ENCODE results near the gene CAPN5. TPM values are rescaled to one million over a fixed set of nuclear protein-coding genes. Genes with fewer than 3 reads are reported as not detected.

CAPN5 gene
- polyA plus RNA-seq, 1 experiment: 18.4 TPM

DNA sequence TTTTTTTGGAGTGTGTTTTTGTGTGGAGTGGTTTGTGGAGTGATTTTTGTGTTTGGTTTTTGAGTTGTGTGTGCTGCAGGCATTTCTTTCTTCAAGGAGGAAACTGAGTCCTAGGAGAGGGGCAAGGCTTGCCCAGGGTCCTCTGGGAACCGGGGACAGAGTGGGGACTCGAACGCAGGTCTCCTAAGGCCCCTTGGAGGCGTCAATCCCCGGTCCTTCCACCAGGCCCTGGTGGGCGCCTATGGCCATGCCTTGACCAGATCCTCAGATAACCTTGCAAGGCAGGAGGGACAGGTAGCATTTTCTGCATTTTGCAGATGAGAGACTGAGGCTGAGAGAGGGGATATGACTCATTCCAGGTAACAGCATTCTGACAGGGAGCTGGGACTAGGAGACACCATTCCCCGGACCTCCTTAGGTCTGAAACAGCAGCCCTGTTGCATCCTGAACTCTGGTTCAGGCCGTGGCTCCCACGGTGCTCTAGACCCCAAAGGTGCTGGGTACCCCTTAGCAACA is 100.4 kb downstream of the CAPN5 start:
- no peak for DNase-seq (ENCODE audit: low read depth)
- H3K27me3 ChIP-seq (ENCODE audit: control insufficient read depth, insufficient read depth, low read length): no peaks in the 10 kb centered on the region; the same call in none of the 2 replicates
- TF ChIP-seq, protein P1, sequence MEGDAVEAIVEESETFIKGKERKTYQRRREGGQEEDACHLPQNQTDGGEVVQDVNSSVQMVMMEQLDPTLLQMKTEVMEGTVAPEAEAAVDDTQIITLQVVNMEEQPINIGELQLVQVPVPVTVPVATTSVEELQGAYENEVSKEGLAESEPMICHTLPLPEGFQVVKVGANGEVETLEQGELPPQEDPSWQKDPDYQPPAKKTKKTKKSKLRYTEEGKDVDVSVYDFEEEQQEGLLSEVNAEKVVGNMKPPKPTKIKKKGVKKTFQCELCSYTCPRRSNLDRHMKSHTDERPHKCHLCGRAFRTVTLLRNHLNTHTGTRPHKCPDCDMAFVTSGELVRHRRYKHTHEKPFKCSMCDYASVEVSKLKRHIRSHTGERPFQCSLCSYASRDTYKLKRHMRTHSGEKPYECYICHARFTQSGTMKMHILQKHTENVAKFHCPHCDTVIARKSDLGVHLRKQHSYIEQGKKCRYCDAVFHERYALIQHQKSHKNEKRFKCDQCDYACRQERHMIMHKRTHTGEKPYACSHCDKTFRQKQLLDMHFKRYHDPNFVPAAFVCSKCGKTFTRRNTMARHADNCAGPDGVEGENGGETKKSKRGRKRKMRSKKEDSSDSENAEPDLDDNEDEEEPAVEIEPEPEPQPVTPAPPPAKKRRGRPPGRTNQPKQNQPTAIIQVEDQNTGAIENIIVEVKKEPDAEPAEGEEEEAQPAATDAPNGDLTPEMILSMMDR (IDR thresholded peaks at IDR 0.05; ENCODE audit: insufficient read depth, low read depth, low read length): no peak
- H3K36me3 ChIP-seq (ENCODE audit: control insufficient read depth, insufficient read depth, low read length): no peaks in the 10 kb centered on the region
- CTCF ChIA-PET: interaction anchor here (1.5 kb wide), 1 partner anchor 40 kb away, joined by 4 read pairs; no protein-coding TSS in a partner anchor
- H3K4me3 ChIP-seq (ENCODE audit: low read depth, low read length): no peak overlapping the region
- POLR2A ChIA-PET: no interaction called here

DNA sequence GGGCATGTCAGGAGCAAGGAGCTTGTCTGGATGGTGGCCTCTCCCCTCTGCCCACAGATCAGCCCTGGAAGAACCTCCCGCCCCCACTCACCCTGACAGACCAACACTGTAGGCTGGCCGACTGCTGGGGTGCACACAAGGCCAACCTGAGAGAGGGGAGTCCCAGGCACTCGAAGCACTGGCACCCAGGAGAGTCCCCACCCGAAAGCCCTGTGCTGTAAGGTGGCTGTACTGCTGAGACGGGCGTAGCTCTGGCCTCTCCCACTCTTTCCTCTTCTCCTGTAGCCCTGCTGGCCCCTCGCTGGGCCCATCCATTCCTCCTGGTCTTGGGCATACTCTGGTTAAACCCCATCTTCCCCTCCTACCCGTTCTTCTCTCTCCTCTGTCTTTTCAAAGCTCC is 101.0 kb downstream of the CAPN5 start:
- TF ChIP-seq, protein P1 (IDR thresholded peaks at IDR 0.05; ENCODE audit: insufficient read depth, low read depth, low read length): no peak
- ChIA-PET CTCF (interaction anchor here (0.8 to 1.5 kb wide), 2 partner anchors 20 to 40 kb away, joined by 3 to 5 read pairs; partner anchors contain the start of gene MYO7A), POLR2A (no interaction called here)
- no peak overlapping the region for H3K4me3 ChIP-seq (ENCODE audit: low read depth, low read length)
- DNase-seq (ENCODE audit: low read depth): no peak
- no peaks in the 10 kb centered on the region; the same call in 1 of the 2 replicates for H3K27me3 ChIP-seq (ENCODE audit: control insufficient read depth, insufficient read depth, low read length)
- H3K36me3 ChIP-seq (ENCODE audit: control insufficient read depth, insufficient read depth, low read length): no peaks in the 10 kb centered on the region

DNA sequence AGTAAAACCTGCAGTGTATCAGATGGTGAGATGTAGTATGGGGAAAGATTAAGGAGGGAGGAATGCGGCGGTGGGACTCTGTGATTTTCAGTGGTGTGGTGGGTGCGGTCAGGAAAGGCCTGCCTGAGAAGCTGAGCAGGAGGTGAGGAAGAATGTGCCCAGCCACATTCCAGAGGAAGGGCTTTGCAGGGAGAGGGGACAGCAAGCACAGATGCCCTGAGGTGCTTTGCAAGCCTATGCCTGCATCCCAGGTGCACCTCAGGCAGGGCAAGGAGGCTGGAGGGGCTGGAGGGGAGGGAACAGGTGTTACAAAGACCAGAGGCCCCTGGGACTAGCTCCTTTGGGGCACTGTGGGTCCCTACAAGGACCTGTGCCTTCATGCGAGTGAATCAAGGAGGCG is 103.3 kb downstream of the CAPN5 start:
- H3K36me3 ChIP-seq (ENCODE audit: control insufficient read depth, insufficient read depth, low read length): no peaks in the 10 kb centered on the region
- no peak overlapping the region for H3K4me3 ChIP-seq (ENCODE audit: low read depth, low read length)
- DNase-seq (ENCODE audit: low read depth): no peak
- TF ChIP-seq, protein P1 (IDR thresholded peaks at IDR 0.05; ENCODE audit: insufficient read depth, low read depth, low read length): no peak
- ChIA-PET POLR2A (no interaction called here), CTCF (interaction anchor here (1.0 kb wide), 1 partner anchor 43 kb away, joined by 3 read pairs; no protein-coding TSS in a partner anchor)
- H3K27me3 ChIP-seq (ENCODE audit: control insufficient read depth, insufficient read depth, low read length): peaks cover 3% of the 10 kb centered on the region

DNA sequence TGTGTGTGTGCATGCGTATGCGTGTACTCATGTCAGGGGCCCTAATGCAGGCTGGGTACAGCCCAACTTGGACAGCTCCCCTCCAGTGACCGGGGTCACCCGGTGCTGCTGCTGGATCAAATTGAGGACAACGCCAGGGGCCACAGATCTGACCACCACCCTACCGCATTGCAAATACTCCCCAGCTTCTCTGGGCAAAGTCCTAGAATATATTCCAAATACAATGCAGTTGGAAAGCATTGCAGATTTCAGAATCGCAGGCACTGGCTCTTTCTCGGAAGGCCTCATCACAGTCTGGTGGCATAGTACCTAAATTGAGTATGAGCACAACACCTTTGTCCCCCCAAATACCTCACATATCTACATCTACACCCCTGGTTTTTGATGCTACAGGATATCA is 104.5 kb downstream of the CAPN5 start:
- H3K36me3 ChIP-seq (ENCODE audit: control insufficient read depth, insufficient read depth, low read length): no peaks in the 10 kb centered on the region
- H3K27me3 ChIP-seq (ENCODE audit: control insufficient read depth, insufficient read depth, low read length): peaks cover 3% of the 10 kb centered on the region
- no peak overlapping the region for H3K4me3 ChIP-seq (ENCODE audit: low read depth, low read length)
- POLR2A ChIA-PET: no interaction called here
- no peak for DNase-seq (ENCODE audit: low read depth)
- TF ChIP-seq, protein P1 (IDR thresholded peaks at IDR 0.05; ENCODE audit: insufficient read depth, low read depth, low read length): no peak
- CTCF ChIA-PET: interaction anchor here (1.9 to 2.2 kb wide), 2 partner anchors 17 to 44 kb away, joined by 7 to 8 read pairs; partner anchors contain the start of gene MYO7A

DNA sequence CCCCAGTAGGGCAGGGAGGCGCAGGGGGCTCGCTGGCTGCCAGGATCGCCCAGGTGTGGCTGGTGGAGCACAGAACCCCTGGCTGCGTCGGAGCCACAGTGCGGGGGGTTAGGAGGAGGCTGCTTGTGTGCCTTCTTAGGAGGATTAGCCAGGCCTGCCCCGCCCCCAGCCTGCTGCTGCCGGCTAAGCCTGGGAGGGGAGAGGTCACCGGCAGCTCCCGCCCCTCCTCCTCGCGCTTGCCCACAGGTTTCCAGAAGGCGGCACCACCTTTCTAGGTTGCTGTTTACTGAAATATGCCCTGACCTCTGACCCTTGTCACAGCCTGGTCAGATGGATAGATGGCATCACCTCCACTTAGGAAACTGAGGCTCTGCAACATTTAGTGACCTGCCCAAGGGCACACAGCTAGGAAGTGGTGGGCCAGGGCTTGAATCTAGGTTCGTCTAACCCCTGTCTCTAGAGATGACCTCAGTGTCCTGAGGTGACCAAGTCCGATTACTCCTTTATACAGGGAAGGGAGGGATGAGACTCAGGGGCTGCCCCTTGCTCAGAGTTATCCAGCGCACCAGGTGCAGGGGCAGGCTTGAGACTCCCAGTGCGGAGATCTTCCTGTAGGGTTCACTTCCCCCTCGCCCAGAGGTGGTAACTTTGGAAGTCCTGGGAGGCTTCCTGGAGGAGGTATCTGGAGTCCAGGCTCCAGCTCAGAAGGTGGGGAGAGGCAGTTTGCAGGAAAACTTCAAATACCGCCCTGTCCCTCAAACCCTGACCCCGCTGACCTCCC is 105.3 kb downstream of the CAPN5 start:
- POLR2A ChIA-PET: no interaction called here
- H3K27me3 ChIP-seq (ENCODE audit: control insufficient read depth, insufficient read depth, low read length): peaks cover 3% of the 10 kb centered on the region
- no peaks in the 10 kb centered on the region for H3K36me3 ChIP-seq (ENCODE audit: control insufficient read depth, insufficient read depth, low read length)
- H3K4me3 ChIP-seq (ENCODE audit: low read depth, low read length): no peak overlapping the region
- TF ChIP-seq, protein P1 (IDR thresholded peaks at IDR 0.05; ENCODE audit: insufficient read depth, low read depth, low read length): no peak
- DNase-seq (ENCODE audit: low read depth): no peak
- CTCF ChIA-PET: interaction anchor here (1.9 to 2.2 kb wide), 2 partner anchors 16 to 45 kb away, joined by 7 to 8 read pairs; partner anchors contain the start of gene MYO7A
